Activated T-cell treated with anti-CD3 and anti-CD28 coated beads for 1 hour (primary cell): ENCODE results near the gene TMEM253.

ENCODE experiments used
- DNase-seq: peaks from one replicate; pipeline ENCODE4 v3.0.0-alpha.2; 2020; ENCODE audit warnings: low read depth

Gene TMEM253

GRCh38 chr14:21090940-21091663, 9.8 kb upstream of the TMEM253 start:
- DNase-seq = no peak

- DNase-seq = no peak
Observed at GRCh38 chr14:21091821-21092272, 9.0 kb upstream of the TMEM253 start.

- peak; percentile 92 for DNase-seq
Observed at GRCh38 chr14:21092273-21093011, 8.4 kb upstream of the TMEM253 start.

DNA sequence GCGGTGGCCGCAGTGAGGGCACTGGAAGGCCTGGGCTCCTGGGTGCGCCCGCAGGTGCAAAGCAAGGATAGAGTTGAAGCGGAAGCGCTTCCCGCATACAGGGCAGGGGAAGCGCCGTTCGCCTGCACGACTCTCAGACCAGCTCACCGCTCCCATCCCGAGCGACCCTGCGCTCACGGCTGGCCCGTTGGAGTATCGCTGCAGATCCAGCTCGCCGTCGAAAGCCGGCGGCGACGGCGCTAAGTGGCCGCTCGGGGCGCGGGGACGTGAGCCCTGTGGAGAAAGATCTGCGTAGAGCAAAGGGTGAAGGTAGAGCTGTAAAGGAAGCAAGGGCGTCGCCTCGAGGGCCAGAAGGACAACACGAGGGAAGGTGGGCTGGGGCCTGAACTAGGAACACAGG, 7.8 kb upstream of the TMEM253 start:
- no peak for DNase-seq

GRCh38 chr14:21093769-21094681, 6.8 kb upstream of the TMEM253 start:
- no peak for DNase-seq

GRCh38 chr14:21095430-21096205, 5.2 kb upstream of the TMEM253 start:
- no peak for DNase-seq

DNA sequence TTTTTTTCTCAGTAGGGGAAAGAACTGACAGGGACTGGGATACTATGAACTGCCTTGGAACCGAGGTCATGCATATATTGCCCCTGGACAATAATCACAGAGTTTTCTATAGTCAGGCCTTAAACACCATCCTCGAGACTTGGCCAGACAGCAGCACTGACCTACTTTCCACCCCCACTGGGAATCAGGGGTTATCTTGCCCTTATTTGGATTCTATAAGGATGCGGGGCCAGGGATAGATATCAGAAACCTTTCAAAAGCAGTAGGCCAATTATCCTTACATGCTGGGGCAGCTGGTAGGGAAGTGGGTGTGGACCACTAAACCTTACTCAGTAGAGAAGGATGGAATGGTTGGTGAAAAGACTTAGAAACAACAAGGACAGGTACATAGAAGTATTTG, 4.4 kb upstream of the TMEM253 start:
- no peak for DNase-seq

- DNase-seq = no peak
Observed at GRCh38 chr14:21096978-21097635, 3.8 kb upstream of the TMEM253 start.

- no peak for DNase-seq
Observed at GRCh38 chr14:21097636-21098075, 3.2 kb upstream of the TMEM253 start.

DNA sequence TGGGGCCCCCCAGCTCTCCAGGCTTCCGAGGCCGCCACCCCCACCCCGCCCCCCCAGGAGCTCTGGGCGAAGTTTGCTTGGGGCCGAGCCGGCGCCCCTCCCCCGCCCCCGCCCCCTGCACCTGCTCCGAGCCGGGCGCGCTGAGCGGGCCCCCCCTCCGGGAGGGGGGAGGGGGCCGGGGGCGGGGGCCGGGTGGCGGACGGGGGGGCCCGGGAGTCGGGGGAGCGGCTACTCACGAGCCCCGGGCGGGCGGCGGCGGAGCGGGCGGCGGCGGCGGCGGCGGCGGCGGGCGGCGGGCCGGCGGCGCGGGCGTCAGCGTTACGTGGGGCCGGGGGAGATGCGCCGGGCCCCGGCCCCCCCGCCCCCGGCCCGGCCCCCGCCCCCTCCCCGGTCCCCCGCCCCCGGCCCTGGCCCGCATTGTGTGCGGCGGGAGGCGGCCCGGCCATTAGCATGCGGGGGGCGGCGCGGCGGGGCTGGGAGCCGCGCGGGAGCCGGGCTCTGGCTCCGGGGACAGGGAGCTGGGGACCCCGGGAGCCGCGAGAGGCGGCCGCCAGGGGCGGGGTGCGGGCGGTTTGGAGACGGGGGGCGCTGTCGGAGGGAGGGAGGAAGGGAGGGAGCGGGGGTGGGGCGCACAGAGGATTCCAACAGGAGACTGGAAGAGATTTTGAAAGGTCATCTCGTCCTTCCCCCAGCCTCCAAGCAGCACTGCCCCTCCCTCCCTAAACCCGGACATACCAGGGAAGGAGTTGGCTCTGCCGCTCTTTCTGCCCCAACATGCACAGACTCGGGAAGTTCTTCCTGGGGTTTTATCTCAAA, 2.6 kb upstream of the TMEM253 start, which contains the start of gene ZNF219:
ZNF219 (minus strand) TSS at position 580 of the 816 bp plus-strand sequence. CDS start 5,064 bp downstream, outside the sequence.
- DNase-seq = no peak

DNA sequence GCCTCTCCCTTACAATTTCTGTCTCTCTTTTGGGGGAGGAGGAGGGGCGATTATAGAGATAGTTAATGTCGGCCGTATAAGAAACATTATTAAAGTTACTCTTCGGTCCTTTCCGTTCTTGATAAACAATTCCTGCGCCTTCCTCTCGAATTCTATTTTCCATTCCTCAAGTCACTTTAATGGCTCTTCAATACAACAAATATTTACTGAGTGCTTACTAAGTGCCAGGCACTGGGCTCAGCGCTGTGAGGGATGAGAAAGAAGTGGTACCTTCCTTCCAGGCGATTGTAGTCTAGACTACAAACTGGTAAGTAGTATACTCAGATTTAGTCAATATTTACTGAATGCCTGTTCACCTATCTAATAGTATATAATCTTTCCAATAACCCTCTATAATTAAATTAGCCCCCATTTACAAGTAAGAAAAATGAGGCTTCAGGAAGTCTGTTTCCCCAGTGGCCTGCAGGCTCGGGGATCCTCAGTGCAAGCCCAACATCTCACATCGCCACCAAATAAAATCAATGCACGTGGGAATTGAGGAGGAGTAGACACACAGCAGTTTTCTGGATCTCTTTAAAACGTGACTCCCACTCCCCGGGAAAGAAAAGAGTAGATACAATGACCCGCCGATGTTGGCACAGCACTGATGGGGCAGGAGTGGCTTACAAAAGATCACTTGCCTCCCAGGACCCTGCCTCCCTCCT, 1.8 kb upstream of the TMEM253 start:
- no peak for DNase-seq

- DNase-seq = no peak
Observed at GRCh38 chr14:21099596-21099985, 1.3 kb upstream of the TMEM253 start.

DNA sequence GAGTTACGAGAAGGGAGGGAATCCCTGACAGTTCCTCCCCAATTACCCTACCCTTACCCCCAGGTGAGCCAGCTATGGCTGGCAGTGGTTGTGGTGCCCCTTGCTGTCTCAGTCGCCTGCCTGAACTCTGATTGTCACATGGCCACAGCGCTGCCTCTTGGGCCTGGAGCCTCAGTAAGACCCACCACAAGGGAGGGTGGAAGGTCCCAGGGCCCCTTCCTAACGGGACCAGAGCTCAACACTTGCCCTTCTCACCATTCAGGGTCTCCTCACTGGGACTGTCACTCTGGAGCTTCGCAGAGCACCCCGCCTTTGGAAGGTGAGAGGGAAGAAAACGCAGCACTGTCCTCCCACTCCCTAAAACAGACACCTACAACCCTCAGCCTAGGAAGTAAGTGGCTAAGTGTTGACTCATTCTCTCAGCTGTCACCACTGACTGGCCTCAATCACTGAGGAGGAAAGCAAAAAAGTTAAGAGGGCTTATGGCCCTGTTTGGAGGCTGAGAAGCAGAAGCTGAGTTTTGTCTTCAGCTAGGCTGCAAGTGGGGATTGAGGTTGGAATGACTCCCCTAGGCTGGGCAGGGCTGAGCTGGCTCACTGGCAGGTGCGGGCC, 1.0 kb downstream of the TMEM253 start:
- no peak for DNase-seq

GRCh38 chr14:21102521-21103410, 1.9 kb downstream of the TMEM253 start:
- DNase-seq = no peak

DNA sequence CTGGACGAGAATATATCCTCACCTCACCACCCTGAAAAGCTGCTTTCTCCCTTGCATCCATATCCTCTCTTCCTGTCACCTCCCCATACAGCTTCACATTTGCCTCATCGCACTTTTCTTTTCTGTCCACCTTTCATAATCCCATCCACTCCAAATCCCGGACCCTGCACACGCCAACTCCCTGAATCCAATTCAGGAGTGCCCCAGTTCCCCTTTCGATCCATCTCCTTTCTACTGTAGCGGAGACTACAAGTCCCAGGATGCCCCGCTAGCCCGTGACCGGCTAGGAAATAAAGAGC, 2.5 kb downstream of the TMEM253 start:
- no peak for DNase-seq

DNA sequence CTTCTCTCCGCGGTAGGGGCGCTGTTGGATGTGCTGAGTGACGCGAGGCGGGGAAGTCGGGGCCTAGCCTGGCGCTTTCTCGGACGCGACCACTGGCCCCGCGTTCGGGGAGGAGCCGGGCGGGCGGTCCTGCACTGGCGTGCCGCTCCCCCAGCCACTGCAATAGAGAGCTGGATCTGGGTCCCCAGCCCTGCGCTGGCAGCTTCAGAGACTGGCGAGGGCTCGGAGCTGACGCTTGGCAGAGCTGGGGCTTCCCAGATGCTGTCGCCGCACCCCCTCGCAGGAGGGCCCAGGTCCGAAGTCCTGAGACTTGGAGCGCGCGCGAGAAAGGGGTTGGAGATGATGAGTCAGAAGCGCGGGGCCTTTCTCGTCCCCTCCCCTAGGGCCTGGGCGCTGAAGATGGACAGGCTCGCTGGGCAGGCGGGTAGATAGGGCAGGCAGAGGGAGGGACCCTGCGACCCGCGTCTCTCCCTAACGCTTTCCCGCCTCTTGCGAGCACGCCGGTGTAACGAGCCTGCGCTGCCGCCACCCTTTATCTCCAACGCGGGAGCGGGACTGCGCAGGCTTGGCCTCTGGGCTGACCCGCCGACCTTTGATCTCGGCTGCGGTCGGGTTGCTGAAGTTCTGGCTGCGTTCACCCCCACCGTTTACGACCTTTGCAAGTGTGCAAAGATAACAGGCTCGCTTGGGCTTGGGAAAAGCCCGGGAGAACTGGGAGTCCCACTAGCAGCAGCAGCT, 3.0 kb downstream of the TMEM253 start:
- peak; percentile 90 for DNase-seq

- DNase-seq = peak; percentile 55
Observed at GRCh38 chr14:21104448-21105060, 3.7 kb downstream of the TMEM253 start.
